ENCODE data around the gene GRM5.
"Not testable (repeated sequence)": the region's sequence is repeated elsewhere in the genome, so short reads cannot be mapped to it uniquely, and the experiment has no call there.

GRCh38 chr11:89070911-89071310, 5.1 kb upstream of the GRM5 start:
- TF ChIP-seq, protein P1, sequence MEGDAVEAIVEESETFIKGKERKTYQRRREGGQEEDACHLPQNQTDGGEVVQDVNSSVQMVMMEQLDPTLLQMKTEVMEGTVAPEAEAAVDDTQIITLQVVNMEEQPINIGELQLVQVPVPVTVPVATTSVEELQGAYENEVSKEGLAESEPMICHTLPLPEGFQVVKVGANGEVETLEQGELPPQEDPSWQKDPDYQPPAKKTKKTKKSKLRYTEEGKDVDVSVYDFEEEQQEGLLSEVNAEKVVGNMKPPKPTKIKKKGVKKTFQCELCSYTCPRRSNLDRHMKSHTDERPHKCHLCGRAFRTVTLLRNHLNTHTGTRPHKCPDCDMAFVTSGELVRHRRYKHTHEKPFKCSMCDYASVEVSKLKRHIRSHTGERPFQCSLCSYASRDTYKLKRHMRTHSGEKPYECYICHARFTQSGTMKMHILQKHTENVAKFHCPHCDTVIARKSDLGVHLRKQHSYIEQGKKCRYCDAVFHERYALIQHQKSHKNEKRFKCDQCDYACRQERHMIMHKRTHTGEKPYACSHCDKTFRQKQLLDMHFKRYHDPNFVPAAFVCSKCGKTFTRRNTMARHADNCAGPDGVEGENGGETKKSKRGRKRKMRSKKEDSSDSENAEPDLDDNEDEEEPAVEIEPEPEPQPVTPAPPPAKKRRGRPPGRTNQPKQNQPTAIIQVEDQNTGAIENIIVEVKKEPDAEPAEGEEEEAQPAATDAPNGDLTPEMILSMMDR (IDR thresholded peaks at IDR 0.05), result not testable (repeated sequence)
- TF ChIP-seq POLR2A (IDR thresholded peaks at IDR 0.05), result not testable (repeated sequence)
